Stimulated activated CD8-positive, alpha-beta memory T cell treated with anti-CD3 and anti-CD28 coated beads, Interleukin-15, amount 100 ng/mL, for 4 hours (primary cell): ENCODE results near the gene POU5F2.

Source experiments
- DNase-seq, 2 donors: peaks; one replicate each; pipeline ENCODE4 v3.0.0-alpha.2; 2020; ENCODE audit warnings: low read depth in 2 of 2

POU5F2 gene

DNA sequence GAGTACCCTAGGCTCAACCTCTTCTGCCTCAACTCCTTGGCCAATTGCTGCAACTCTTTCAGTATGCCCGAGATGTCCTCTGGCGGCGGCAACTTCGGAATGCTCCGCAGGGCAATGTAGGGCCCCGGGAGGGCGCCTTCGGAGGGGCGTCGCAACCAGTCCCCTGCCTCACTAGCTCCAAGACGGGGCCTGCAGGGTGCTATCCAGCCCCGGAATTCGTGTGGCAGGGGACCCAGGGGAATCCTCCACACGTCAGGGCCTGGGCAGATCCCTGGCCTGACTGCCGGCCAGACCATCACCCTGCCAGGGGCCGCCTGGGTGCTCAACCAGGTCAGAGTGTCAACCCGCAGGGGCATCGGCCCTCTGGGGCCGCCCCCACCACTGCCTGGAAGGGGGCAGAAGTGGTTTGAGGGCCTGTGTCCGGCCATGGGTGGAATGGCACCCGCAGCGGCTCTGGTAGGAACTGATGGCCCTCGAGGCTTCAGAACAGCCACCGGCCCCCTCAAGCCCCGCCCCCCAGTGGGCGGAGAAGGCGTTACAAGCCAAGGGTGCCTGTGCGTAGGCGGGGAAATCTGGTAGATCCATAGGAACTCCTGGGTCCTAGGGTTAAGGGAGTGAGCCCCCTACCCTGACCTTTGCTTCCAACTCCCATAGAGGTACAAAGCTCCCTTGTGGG, at the start of gene POU5F2:
TSS of gene POU5F2 (minus strand) at position 465 of the 676 bp plus-strand sequence. CDS start at position 428, 37 bp downstream.
- no peak for DNase-seq

- DNase-seq, result no peak
Observed at GRCh38 chr5:93790401-93790800, 49.0 kb upstream of the POU5F2 start.

DNA sequence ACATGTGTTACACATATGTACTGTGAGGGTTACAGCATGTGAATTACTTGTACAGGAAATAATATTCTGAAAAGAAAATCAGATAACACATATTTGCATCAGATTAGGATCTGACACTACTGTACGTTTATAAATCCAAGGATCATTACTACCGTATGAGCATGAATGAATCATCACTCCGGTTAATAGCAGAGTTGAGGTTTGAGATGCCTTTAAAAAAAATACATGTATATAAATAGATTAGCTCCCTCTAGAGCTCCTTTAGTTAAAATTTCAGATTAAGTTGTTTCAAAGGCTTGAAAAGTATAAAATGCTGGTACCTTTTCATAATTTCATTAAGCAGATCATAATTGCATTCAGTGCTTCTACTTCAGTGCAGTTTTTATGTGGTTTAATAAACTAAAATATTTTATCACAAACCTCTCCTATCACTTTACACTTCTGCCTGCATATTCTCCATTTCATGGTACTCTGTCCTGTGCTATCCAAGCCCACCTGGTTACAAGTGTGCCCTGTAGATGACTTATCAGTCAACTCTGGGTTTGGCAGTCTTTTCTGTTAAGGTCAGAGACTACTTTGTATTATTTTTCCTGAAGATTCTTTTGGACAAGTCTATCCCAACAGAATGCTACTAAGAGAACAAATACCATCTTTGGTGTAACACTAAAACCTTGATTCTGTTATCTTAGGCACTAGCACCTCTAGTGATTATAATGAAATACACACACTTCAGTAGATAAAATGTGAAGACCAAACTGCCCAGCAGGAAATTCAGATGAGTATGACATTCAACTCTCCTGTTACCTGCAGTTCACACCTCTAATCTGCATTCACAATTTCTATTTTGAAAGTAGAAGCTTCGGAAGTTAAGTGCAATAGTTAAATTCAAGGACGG, 48.0 kb upstream of the POU5F2 start:
- DNase-seq, result no peak

DNA sequence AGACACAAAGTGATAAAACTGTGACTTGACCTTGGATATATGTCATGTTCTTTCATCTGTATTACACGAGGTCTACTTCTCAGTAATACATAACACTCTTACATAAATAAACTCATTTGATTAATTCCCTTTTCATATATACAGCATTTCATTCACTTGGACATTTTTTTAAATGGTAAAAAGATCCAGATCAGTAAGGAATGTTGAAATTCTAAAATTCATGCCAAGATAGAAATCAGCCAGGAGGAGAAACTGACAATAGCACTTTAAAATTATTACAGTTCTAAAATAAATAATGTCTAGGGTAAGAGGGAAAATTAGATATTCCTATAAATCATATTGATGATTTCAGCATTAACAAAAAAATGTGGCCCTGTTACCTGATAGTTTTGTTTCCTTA, 46.2 kb upstream of the POU5F2 start:
- DNase-seq, result no peak

GRCh38 chr5:93785475-93785874, 44.1 kb upstream of the POU5F2 start:
- no peak for DNase-seq

- DNase-seq, result no peak
Observed at GRCh38 chr5:93782978-93783377, 41.6 kb upstream of the POU5F2 start.

DNA sequence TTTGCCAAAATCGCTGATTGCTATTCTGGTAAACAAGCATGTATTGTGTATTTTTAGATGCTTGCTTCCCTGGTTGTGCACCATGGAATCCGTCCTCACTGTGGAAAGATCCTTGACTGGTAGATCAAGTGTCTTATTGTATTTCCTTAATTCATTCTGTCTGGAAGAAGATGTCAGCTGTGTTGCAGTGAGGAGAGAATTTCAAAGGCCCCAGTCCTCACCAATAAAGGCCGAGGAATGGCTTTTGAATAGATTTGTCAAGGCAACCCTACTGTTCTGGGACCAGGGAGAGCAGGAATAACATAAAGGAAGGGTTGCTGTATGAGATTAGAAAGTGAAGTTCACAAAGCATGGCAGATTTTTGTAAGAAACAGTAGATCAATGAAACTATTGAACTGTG, 36.2 kb upstream of the POU5F2 start:
- no peak for DNase-seq

DNA sequence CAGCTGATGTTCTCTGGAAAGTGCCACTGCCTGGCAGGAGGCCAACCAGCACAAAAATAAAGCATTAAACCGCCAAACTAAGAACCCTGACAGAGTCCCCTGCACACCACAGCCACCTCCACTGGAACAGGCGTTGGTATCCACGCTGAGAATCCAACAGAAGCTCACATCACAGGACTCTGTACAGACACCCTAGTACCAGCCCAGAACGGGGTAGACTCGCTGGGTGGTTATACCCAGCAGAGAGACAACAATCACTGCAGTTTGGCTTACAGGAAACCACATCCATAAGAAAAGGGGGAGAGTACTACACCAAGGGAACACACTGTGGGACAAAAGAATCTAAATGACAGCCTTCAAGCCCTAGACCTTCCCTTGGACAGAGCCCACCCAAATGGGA, 15.0 kb upstream of the POU5F2 start:
- DNase-seq, result no peak

- no peak for DNase-seq
Observed at GRCh38 chr5:93755716-93756115, 14.3 kb upstream of the POU5F2 start.

GRCh38 chr5:93748875-93749397, 7.5 kb upstream of the POU5F2 start:
- no peak for DNase-seq

DNA sequence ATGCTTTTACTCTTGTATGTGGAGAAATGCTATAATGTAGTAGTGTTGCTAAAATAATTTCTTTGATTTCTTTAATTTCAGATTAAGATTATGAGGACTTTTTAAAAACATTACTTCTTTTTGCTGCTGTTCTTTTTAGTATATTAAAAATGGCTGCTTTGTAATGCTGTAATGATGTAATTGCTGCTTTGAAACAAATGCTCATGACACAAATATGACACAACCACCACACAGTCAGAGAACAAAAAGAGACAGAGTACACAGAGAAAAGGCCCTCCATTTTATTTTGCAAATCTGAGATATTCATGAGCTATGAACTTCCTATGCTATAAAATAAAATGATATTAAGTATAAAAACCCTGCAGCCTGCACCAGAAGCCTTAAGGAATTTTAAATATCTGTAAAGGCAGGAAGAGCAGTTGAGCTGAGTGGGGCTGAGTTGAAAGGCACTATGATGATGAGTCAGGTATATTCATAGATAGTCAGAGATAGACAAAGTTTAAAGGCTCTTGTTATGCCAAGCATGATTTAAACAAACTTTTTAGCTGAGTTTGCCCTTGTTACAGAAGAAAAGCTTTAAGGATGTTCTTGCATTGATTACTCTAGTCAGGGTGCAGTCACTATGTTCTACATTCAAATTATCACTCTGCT, 5.1 kb upstream of the POU5F2 start:
- DNase-seq, result no peak

GRCh38 chr5:93736284-93736683, 5.1 kb downstream of the POU5F2 start:
- no peak for DNase-seq

GRCh38 chr5:93735378-93735777, 6.0 kb downstream of the POU5F2 start:
- DNase-seq, result no peak

- DNase-seq, result no peak
Observed at GRCh38 chr5:93731987-93732386, 9.4 kb downstream of the POU5F2 start.

GRCh38 chr5:93726595-93726994, 14.8 kb downstream of the POU5F2 start:
- DNase-seq, result no peak

GRCh38 chr5:93724791-93725190, 16.6 kb downstream of the POU5F2 start:
- no peak for DNase-seq

- DNase-seq, result no peak
Observed at GRCh38 chr5:93723681-93724080, 17.7 kb downstream of the POU5F2 start.

DNA sequence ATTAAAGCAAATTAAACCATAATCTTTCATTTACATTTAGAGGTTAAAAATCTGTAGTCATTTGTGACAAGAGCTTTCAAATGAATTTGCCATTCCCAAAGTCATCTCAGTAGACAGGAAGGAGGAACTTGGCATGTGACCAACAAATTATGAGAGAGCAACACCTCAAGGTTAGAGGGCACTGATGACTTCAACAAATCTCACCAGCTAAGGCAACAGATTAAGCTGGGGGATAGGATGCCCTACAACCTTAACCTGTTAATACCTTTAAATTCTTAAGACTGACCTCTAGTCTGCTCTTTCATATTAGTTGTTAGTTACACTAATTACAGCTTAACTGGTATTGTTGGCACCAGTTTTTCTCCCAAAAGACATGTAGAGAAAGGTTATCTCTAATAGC, 18.4 kb downstream of the POU5F2 start:
- DNase-seq, result no peak

DNA sequence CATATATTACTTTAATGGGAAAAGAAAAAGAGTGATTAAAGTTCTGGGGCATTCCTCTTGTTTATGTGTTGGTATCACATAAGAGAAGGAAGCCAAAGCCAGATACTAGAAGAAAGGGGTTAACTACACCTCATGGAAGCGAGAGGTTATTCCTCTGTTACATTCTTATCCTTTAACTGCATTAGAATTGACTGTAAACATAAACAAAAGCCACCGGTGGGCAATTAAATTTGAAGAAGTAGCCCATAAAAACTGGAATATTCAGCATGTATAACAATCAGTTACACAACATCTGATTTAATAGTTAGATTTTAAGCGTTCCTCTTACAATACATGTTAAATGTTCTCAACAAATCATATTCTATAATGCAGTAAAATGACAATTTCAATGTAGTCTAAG, 18.8 kb downstream of the POU5F2 start:
- DNase-seq, result no peak

GRCh38 chr5:93721511-93721910, 19.9 kb downstream of the POU5F2 start:
- no peak for DNase-seq

- no peak for DNase-seq
Observed at GRCh38 chr5:93721071-93721470, 20.3 kb downstream of the POU5F2 start.

GRCh38 chr5:93717162-93717561, 24.2 kb downstream of the POU5F2 start:
- DNase-seq, result no peak
